K562 (cell line): ENCODE results near the gene MON1A. TPM values are rescaled to one million over a fixed set of nuclear protein-coding genes. Genes with fewer than 3 reads are reported as not detected.

Experiments used
- ATAC-seq: fragments of 200-7000 bp; cut with Tn5 transposase; 3 replicates; pipeline ENCODE4 v1.9.1; 2020; ENCODE audit warnings: moderate library complexity
- BruUV-seq: library from RNA; stranded (reverse); fragments of 400-500 nt; replicated peaks from 2 replicates; lab custom pipeline; 2021; lab: Mats Ljungman, UMichigan
- CTCF ChIA-PET: fragments of 300-600 bp; formaldehyde crosslinking; extraction: SDS; loops from one replicate; lab custom pipeline; 2021; ENCODE audit warnings: low intra/inter-chr PET ratio; lab: Yijun Ruan, JAX
- POLR2A ChIA-PET: fragments of 300-600, 350-650 bp; sonication (Branson Sonifier 250); formaldehyde crosslinking; extraction: SDS; loops from one replicate; lab custom pipeline; 2021; ENCODE audit warnings: antibody characterized with exemption, inconsistent platforms; lab: Yijun Ruan, JAX
- DNase-seq, 4 experiments: peaks; one replicate each; pipeline versions ENCODE4 v3.0.0 to v3.0.0-alpha.2; 2011 to 2018; ENCODE audit warnings: low spot score in 3 of 4, mixed read lengths in 3 of 4; ENCODE audit errors: extremely low read depth in 1 of 4
- FAIRE-seq: peaks from 2 replicates; lab custom pipeline; 2011; peaks lifted over from hg19 to GRCh38; lab: Jason Lieb, UNC
- H2AFZ ChIP-seq: 2 replicates; pipeline ENCODE4 v1.6.0; 2011; ENCODE audit warnings: low read depth, low read length, control low read depth, inconsistent platforms
- H3K27ac ChIP-seq: fragments of 200-600 bp; 3 replicates; pipeline ENCODE4 v1.8.0; 2011; ENCODE audit warnings: low read depth, mild to moderate bottlenecking, control low read depth, inconsistent platforms, low read length, moderate library complexity, mixed read lengths; ENCODE audit errors: extremely low read depth
- H3K27me3 ChIP-seq, 2 experiments: fragments of 300-600 bp in 1 of 2; 2 replicates in 1 of 2; 3 replicates in 1 of 2; pipeline versions ENCODE4 v1.6.0 to v1.8.0; 2011; ENCODE audit warnings: inconsistent platforms in 2 of 2, low read length in 2 of 2, mild to moderate bottlenecking in 1 of 2, mixed read lengths in 1 of 2, moderate library complexity in 1 of 2; ENCODE audit not compliant: control insufficient read depth in 2 of 2, insufficient read depth in 2 of 2
- H3K36me3 ChIP-seq: fragments of 300-600 bp; 3 replicates; pipeline ENCODE4 v1.8.0; 2011; ENCODE audit warnings: mild to moderate bottlenecking, low read length, inconsistent platforms; ENCODE audit not compliant: control insufficient read depth, insufficient read depth
- H3K4me1 ChIP-seq, 2 experiments: fragments of 200-600 bp in 1 of 2; replicated peaks in 1 of 2; 2 replicates in 1 of 2; 3 replicates in 1 of 2; pipeline versions ENCODE4 v1.5.1 to v1.8.0; 2011; ENCODE audit warnings: inconsistent platforms in 2 of 2, low read length in 2 of 2, mild to moderate bottlenecking in 1 of 2, mixed read lengths in 1 of 2, moderate library complexity in 1 of 2; ENCODE audit not compliant: control insufficient read depth in 2 of 2, insufficient read depth in 2 of 2
- H3K4me2 ChIP-seq: 2 replicates; pipeline ENCODE4 v1.6.1; 2011; ENCODE audit warnings: low read length, control low read depth, inconsistent platforms, mixed read lengths; ENCODE audit not compliant: insufficient read depth
- H3K4me3 ChIP-seq: fragments of 200-600 bp; sonication (generic), shearing (Covaris generic); 2 replicates; pipeline ENCODE4 v1.5.1; 2016; ENCODE audit warnings: control low read depth, inconsistent platforms
- H3K79me2 ChIP-seq: fragments of 200-600 bp; 3 replicates; pipeline ENCODE4 v1.8.0; 2011; ENCODE audit warnings: low read length, inconsistent platforms; ENCODE audit not compliant: control insufficient read depth, insufficient read depth
- H3K9ac ChIP-seq, 2 experiments: 2 replicates each; pipeline versions ENCODE4 v1.6.0 to v1.6.1; 2011; ENCODE audit warnings: low read depth in 2 of 2, low read length in 2 of 2, control low read depth in 1 of 2, inconsistent platforms in 1 of 2, mild to moderate bottlenecking in 1 of 2, mixed read lengths in 1 of 2; ENCODE audit not compliant: insufficient read depth in 1 of 2
- H3K9me1 ChIP-seq: one replicate; pipeline ENCODE4 v1.6.0; 2011; ENCODE audit warnings: inconsistent platforms, mild to moderate bottlenecking, low read length, moderate library complexity; ENCODE audit not compliant: control insufficient read depth, insufficient read depth
- H3K9me3 ChIP-seq: replicated peaks from 2 replicates; pipeline ENCODE4 v1.5.1; 2011; ENCODE audit warnings: low read depth, low read length, inconsistent platforms; ENCODE audit not compliant: control insufficient read depth, insufficient read depth
- H4K20me1 ChIP-seq: replicated peaks from 2 replicates; pipeline ENCODE4 v1.6.1; 2011; ENCODE audit warnings: low read length, inconsistent platforms, mixed read lengths; ENCODE audit not compliant: control insufficient read depth, insufficient read depth
- DMBX1 ChIP-seq: fragments of 250-450 bp; sonication (Bioruptor Pico); IDR thresholded peaks from 2 replicates; pipeline ENCODE4 v1.8.0; 2022; ENCODE audit warnings: inconsistent platforms, mild to moderate bottlenecking, moderate library complexity, borderline replicate concordance
- ZNF121 ChIP-seq: sonication (generic); formaldehyde crosslinking; conservative IDR thresholded peaks from 2 replicates; pipeline ENCODE4 v1.8.0; 2022; ENCODE audit warnings: missing genetic modification reagents
- WGBS: fragments of 100-300 bp; shearing (Covaris generic); methylation state at CpG from one replicate; pipeline ENCODE4 v1.1.6; 2016; ENCODE audit warnings: low coverage, mixed read lengths; ENCODE audit not compliant: insufficient coverage; ENCODE audit errors: missing lambda C conversion rate; 5-methylcytosine and 5-hydroxymethylcytosine counted together
- in situ Hi-C: fragments of 300-500 bp; cut with MboI; formaldehyde crosslinking; loops from 4 replicates; pipeline ENCODE4 v1.15.0; 2018; ENCODE audit warnings: inconsistent platforms, mixed read lengths
- intact Hi-C: fragments of 100-400 bp; cut with micrococcal nuclease; formaldehyde crosslinking; loops from 2 replicates; pipeline ENCODE4 v1.14.2; 2022
- polyA plus RNA-seq, 8 experiments: library from polyadenylated mRNA; depleted of rRNA in 4 of 8; stranded (reverse) in 5 of 8; unstranded in 3 of 8; fragments of >200 nt; fragmentation: Nextera tagmentation in 2 of 8; fragmentation: Illumina TruSeq in 1 of 8; extraction: Ambion mirVana in 2 of 8; extraction: Trizol in 1 of 8; gene quantifications; 2 replicates each; pipeline versions ENCODE4 v1.2.1 to v1.2.3, GENCODE V29; 2011 to 2014; ENCODE audit warnings: inconsistent platforms in 1 of 8, missing spikeins in 1 of 8
- total RNA-seq, 7 experiments: library from RNA; depleted of rRNA in 6 of 7; stranded (reverse); fragments of >200 nt in 6 of 7; fragmentation: Illumina TruSeq in 2 of 7; extraction: Trizol in 2 of 7; gene quantifications; 2 replicates each; pipeline versions ENCODE4 v1.2.1 to v1.2.3, GENCODE V29; 2011 to 2021; ENCODE audit warnings: low replicate concordance in 1 of 7
- TF ChIP-seq, protein P1 (sequence below): sonication (generic); formaldehyde crosslinking; IDR thresholded peaks from 2 replicates; pipeline ENCODE4 v1.8.1; 2023; ENCODE audit warnings: mild to moderate bottlenecking, missing genetic modification reagents

MON1A gene
- total and polyA plus RNA-seq, 9 of the 15 experiments (the other 6 are each of a cell fraction or from before 2014, with no cell fraction given), result 1.1 to 13.8 (median 6.8) TPM

DNA sequence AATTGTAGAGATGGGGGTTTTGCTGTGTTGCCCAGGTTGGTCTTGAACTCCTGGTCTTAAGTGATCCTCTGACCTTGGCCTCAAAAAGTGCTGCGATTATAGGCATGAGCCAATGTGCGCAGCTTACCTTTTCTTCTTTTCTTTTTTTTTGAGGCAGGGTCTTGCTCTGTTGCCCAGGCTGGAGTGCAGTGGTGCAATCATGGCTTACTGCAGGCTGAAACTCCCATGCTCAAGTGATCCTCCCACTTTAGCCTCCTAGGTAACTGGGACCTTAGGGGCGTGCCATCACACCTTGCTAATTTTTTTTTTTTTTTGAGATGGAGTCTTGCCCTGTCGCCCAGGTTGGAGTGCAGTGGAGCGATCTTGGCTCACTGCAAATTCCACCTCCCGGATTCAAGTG, 23.3 kb upstream of the MON1A start:
- Histone ChIP-seq H3K9me1 (no peaks in the 10 kb centered on the region), H3K9me3 (no peaks in the 10 kb centered on the region), H3K4me2 (no peak overlapping the region), H3K4me1 (peaks cover 3 to 9% of the 10 kb centered on the region in 2 experiments; a peak in 3 of 5 replicates), H2AFZ (no peak overlapping the region), H3K4me3 (no peak overlapping the region), H3K79me2 (peaks cover 89% of the 10 kb centered on the region)
- CTCF ChIA-PET, result no interaction called here
- intact Hi-C loops, result no loop called here
- TF ChIP-seq, protein P1, sequence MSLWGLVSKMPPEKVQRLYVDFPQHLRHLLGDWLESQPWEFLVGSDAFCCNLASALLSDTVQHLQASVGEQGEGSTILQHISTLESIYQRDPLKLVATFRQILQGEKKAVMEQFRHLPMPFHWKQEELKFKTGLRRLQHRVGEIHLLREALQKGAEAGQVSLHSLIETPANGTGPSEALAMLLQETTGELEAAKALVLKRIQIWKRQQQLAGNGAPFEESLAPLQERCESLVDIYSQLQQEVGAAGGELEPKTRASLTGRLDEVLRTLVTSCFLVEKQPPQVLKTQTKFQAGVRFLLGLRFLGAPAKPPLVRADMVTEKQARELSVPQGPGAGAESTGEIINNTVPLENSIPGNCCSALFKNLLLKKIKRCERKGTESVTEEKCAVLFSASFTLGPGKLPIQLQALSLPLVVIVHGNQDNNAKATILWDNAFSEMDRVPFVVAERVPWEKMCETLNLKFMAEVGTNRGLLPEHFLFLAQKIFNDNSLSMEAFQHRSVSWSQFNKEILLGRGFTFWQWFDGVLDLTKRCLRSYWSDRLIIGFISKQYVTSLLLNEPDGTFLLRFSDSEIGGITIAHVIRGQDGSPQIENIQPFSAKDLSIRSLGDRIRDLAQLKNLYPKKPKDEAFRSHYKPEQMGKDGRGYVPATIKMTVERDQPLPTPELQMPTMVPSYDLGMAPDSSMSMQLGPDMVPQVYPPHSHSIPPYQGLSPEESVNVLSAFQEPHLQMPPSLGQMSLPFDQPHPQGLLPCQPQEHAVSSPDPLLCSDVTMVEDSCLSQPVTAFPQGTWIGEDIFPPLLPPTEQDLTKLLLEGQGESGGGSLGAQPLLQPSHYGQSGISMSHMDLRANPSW, result no peak
- TF ChIP-seq DMBX1 (no peak), ZNF121 (peak; percentile 73)
- TF ChIP-seq, all 486 proteins: peak for 1
- POLR2A ChIA-PET, result interaction anchor here (1.0 kb wide), 1 partner anchor 66 kb away, joined by 3 read pairs; no protein-coding TSS in a partner anchor
- 100% methylated on average over 3 of the region's 6 CpGs for WGBS
- ATAC-seq, result no peak
- Histone ChIP-seq H3K36me3 (no peaks in the 10 kb centered on the region), H3K9ac (no peak overlapping the region), H4K20me1 (peaks cover 5% of the 10 kb centered on the region; the same call in 1 of the 2 replicates), H3K27me3 (no peaks in the 10 kb centered on the region), H3K27ac (no peak overlapping the region)
- DNase-seq, result no peak
- FAIRE-seq, result no peak
- in situ Hi-C loops, result no loop called here
- no TSS peak for BruUV-seq
